ENCODE measurements around the gene IL4I1. TPM values are rescaled to one million over a fixed set of nuclear protein-coding genes. Genes with fewer than 3 reads are reported as not detected.

IL4I1 gene
- polyA plus RNA-seq, 1 of the 3 experiments (the other 2 are of a cell fraction) = 0.35 TPM

GRCh38 chr19:49852631-49853126 lies 44.0 kb downstream of the IL4I1 start:
- Histone ChIP-seq H3F3A (replicated peaks; ENCODE audit: insufficient read depth) (peaks cover 52% of the 10 kb centered on the region), H3K27me3 (ENCODE audit: insufficient read depth) (no peaks in the 10 kb centered on the region), H4K20me1 (ENCODE audit: insufficient read depth) (peaks cover 54% of the 10 kb centered on the region), H3K4me1 (ENCODE audit: control insufficient read depth in 1 of 2, insufficient read depth in 2 of 2, low read depth in 1 of 2, low read length in 1 of 2) (peaks cover 15 to 32% of the 10 kb centered on the region in 2 experiments; a peak in 3 of 4 replicates), H2AFZ (ENCODE audit: low read depth) (no peak overlapping the region), H3K9me2 (no peaks in the 10 kb centered on the region), H3K4me3 (ENCODE audit: low read depth in 2 of 2, low read length in 1 of 2) (peak overlapping the region; percentile 77 to 89), H3K79me2 (ENCODE audit: insufficient read depth) (peaks cover 53% of the 10 kb centered on the region), H3K9ac (peak overlapping the region; percentile 42; the same call in 1 of the 2 replicates), H3K9me3 (no peaks in the 10 kb centered on the region), H3K4me2 (peak overlapping the region; percentile 90), H3K36me3 (replicated peaks in 1 of 2; ENCODE audit: control insufficient read depth in 1 of 2, insufficient read depth in 2 of 2, low read length in 1 of 2) (peaks cover 12 to 18% of the 10 kb centered on the region in 2 experiments), H3K27ac (ENCODE audit: low read depth in 2 of 2, low read length in 1 of 2) (no peak overlapping the region; a peak in 1 of 4 replicates)
- 44% methylated on average over 14 of the region's 14 CpGs for WGBS (ENCODE audit: low lambda C conversion rate)
- no peak for TF ChIP-seq SMC3 (IDR thresholded peaks at IDR 0.05; ENCODE audit: low read depth, low read length)
- no peak for TF ChIP-seq FOSL2 (IDR thresholded peaks at IDR 0.05; ENCODE audit: borderline replicate concordance, low read depth)
- no peak for TF ChIP-seq TAF1 (IDR thresholded peaks at IDR 0.05; ENCODE audit: borderline replicate concordance, low read depth, low read length)
- no peak for TF ChIP-seq IRF3 (IDR thresholded peaks at IDR 0.05; ENCODE audit: low read depth, low read length)
- no peak for TF ChIP-seq EP300 (IDR thresholded peaks at IDR 0.05; ENCODE audit: borderline replicate concordance in 1 of 2, low read depth in 1 of 2, low read length in 1 of 2)
- no peak for TF ChIP-seq FOXM1 (IDR thresholded peaks at IDR 0.05; ENCODE audit: low read depth)
- no peak for TF ChIP-seq SIN3A (IDR thresholded peaks at IDR 0.05; ENCODE audit: borderline replicate concordance, low read depth, low read length)
- TF ChIP-seq, protein P1, sequence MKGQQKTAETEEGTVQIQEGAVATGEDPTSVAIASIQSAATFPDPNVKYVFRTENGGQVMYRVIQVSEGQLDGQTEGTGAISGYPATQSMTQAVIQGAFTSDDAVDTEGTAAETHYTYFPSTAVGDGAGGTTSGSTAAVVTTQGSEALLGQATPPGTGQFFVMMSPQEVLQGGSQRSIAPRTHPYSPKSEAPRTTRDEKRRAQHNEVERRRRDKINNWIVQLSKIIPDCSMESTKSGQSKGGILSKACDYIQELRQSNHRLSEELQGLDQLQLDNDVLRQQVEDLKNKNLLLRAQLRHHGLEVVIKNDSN (IDR thresholded peaks at IDR 0.05; ENCODE audit: borderline replicate concordance, low read depth) = no peak
- no peak for DNase-seq
- CTCF ChIA-PET = interaction anchor here (0.6 to 4.2 kb wide), 3 partner anchors 11 to 48 kb away, joined by 3 to 20 read pairs (median 3); no protein-coding TSS in a partner anchor
- POLR2A ChIA-PET = interaction anchor here (3.2 kb wide), 2 partner anchors 8 to 12 kb away, joined by 16 to 25 read pairs; no protein-coding TSS in a partner anchor

- H3K27ac ChIP-seq (ENCODE audit: low read depth in 2 of 2, low read length in 1 of 2) = peak overlapping the region in 1 of 2 experiments; percentile 97; a peak in 2 of 4 replicates
- peak overlapping the region; percentile 42; the same call in 1 of the 2 replicates for H3K9ac ChIP-seq
- peak overlapping the region; percentile 90 for H3K4me2 ChIP-seq
- peak overlapping the region; percentile 77 to 89 for H3K4me3 ChIP-seq (ENCODE audit: low read depth in 2 of 2, low read length in 1 of 2)
- no peaks in the 10 kb centered on the region for H3K9me3 ChIP-seq
- 11% methylated on average over 36 of the region's 78 CpGs for WGBS (ENCODE audit: low lambda C conversion rate)
- no peaks in the 10 kb centered on the region for H3K27me3 ChIP-seq (ENCODE audit: insufficient read depth)
- CTCF ChIA-PET = interaction anchor here (0.7 to 4.2 kb wide), 7 partner anchors 11 to 101 kb away, joined by 3 to 20 read pairs (median 4); no protein-coding TSS in a partner anchor
- H2AFZ ChIP-seq (ENCODE audit: low read depth) = no peak overlapping the region
- TF ChIP-seq ZBTB33 (IDR thresholded peaks at IDR 0.05; ENCODE audit: borderline replicate concordance, low read depth) (no peak), MAX (IDR thresholded peaks at IDR 0.05; ENCODE audit: low read depth) (no peak), RAD21 (IDR thresholded peaks at IDR 0.05; ENCODE audit: low read length) (no peak), IRF3 (IDR thresholded peaks at IDR 0.05; ENCODE audit: low read depth, low read length) (no peak), GABPA (IDR thresholded peaks at IDR 0.05; ENCODE audit: low read depth) (no peak), NFIC (IDR thresholded peaks at IDR 0.05; ENCODE audit: borderline replicate concordance) (no peak), SMC3 (IDR thresholded peaks at IDR 0.05; ENCODE audit: low read depth, low read length) (no peak), SIN3A (IDR thresholded peaks at IDR 0.05; ENCODE audit: borderline replicate concordance, low read depth, low read length) (peak; percentile 38; the same call in 1 of the 2 replicates)
- H3K9me2 ChIP-seq = no peaks in the 10 kb centered on the region
- H3K79me2 ChIP-seq (ENCODE audit: insufficient read depth) = peaks cover 53% of the 10 kb centered on the region
- peaks cover 15 to 32% of the 10 kb centered on the region in 2 experiments; a peak in 3 of 4 replicates for H3K4me1 ChIP-seq (ENCODE audit: control insufficient read depth in 1 of 2, insufficient read depth in 2 of 2, low read depth in 1 of 2, low read length in 1 of 2)
- H3F3A ChIP-seq (replicated peaks; ENCODE audit: insufficient read depth) = peaks cover 49% of the 10 kb centered on the region
- POLR2A ChIA-PET = interaction anchor here (1.3 to 3.2 kb wide), 7 partner anchors 9 to 164 kb away, joined by 4 to 25 read pairs (median 15); partner anchors contain the start of genes AKT1S1, FUZ and TBC1D17
- peaks cover 9 to 12% of the 10 kb centered on the region in 2 experiments for H3K36me3 ChIP-seq (replicated peaks in 1 of 2; ENCODE audit: control insufficient read depth in 1 of 2, insufficient read depth in 2 of 2, low read length in 1 of 2)
- H4K20me1 ChIP-seq (ENCODE audit: insufficient read depth) = peaks cover 49% of the 10 kb centered on the region
- peak; percentile 80 for DNase-seq
These were observed 45.0 kb downstream of the IL4I1 start for GRCh38 chr19:49851456-49852259.
